Smooth muscle cell (in vitro differentiated cells): Measurements from ENCODE around the gene ERRFI1. TPM values are rescaled to one million over a fixed set of nuclear protein-coding genes. Genes with fewer than 3 reads are reported as not detected.
"Not testable (repeated sequence)": the region's sequence is repeated elsewhere in the genome, so short reads cannot be mapped to it uniquely, and the experiment has no call there.

Experiments used
- DNase-seq: peaks from one replicate; lab custom pipeline; 2025; ENCODE audit not compliant: unreplicated experiment; lab: John Stamatoyannopoulos, UW
- H2AFZ ChIP-seq: fragments of 200-600 bp; sonication (generic); 2 replicates; pipeline ENCODE4 v1.6.0; 2016; ENCODE audit warnings: antibody characterized with exemption, low read depth, mild to moderate bottlenecking
- H3F3A ChIP-seq: fragments of 200-600 bp; sonication (generic); 2 replicates; pipeline ENCODE4 v1.6.0; 2017; ENCODE audit warnings: antibody characterized with exemption, low read depth
- H3K27ac ChIP-seq: fragments of 200-600 bp; sonication (generic); 2 replicates; pipeline ENCODE4 v1.5.1; 2016; ENCODE audit warnings: low read depth, mild to moderate bottlenecking
- H3K27me3 ChIP-seq: fragments of 200-600 bp; sonication (generic); 2 replicates; pipeline ENCODE4 v1.6.1; 2016; ENCODE audit warnings: low read depth, mild to moderate bottlenecking
- H3K36me3 ChIP-seq: fragments of 200-600 bp; sonication (generic); 2 replicates; pipeline ENCODE4 v1.5.1; 2016; ENCODE audit warnings: low read depth
- H3K4me1 ChIP-seq: fragments of 200-600 bp; sonication (generic); 2 replicates; pipeline ENCODE4 v1.5.1; 2016; ENCODE audit warnings: low read depth
- H3K4me2 ChIP-seq: fragments of 200-600 bp; sonication (generic); 2 replicates; pipeline ENCODE4 v1.6.0; 2016; ENCODE audit warnings: mild to moderate bottlenecking
- H3K4me3 ChIP-seq: fragments of 200-600 bp; sonication (generic); 2 replicates; pipeline ENCODE4 v1.5.1; 2016; ENCODE audit warnings: mild to moderate bottlenecking
- H3K79me2 ChIP-seq: fragments of 200-600 bp; sonication (generic); 2 replicates; pipeline ENCODE4 v1.6.0; 2016; ENCODE audit warnings: low read depth, mild to moderate bottlenecking
- H3K9ac ChIP-seq: fragments of 200-600 bp; sonication (generic); 2 replicates; pipeline ENCODE4 v1.6.0; 2016; ENCODE audit warnings: low read depth
- H3K9me3 ChIP-seq: fragments of 200-600 bp; sonication (generic); replicated peaks from 2 replicates; pipeline ENCODE4 v1.5.1; 2016; ENCODE audit warnings: low read depth
- H4K20me1 ChIP-seq: fragments of 200-600 bp; sonication (generic); 2 replicates; pipeline ENCODE4 v1.6.0; 2016; ENCODE audit warnings: low read depth
- CTCF ChIP-seq: fragments of 200-600 bp; sonication (generic); IDR thresholded peaks from 2 replicates; pipeline ENCODE4 v1.5.1; 2017; ENCODE audit warnings: borderline replicate concordance, mild to moderate bottlenecking, antibody characterized with exemption; ENCODE audit not compliant: insufficient read depth, poor library complexity, severe bottlenecking
- WGBS: methylation state at CpG from one replicate; pipeline ENCODE4 v1.1.7; 2016; ENCODE audit warnings: low lambda C conversion rate; 5-methylcytosine and 5-hydroxymethylcytosine counted together
- polyA plus RNA-seq: library from polyadenylated mRNA; unstranded; fragments of >200 nt; fragmentation: Nextera tagmentation; extraction: Ambion mirVana; gene quantifications from 2 replicates; pipeline ENCODE4 v1.2.1, GENCODE V29; 2016
- total RNA-seq: library from RNA; depleted of rRNA; stranded (reverse); fragments of >200 nt; gene quantifications from 2 replicates; pipeline ENCODE4 v1.2.3, GENCODE V29; 2014

The ERRFI1 gene
- total and polyA plus RNA-seq, 2 experiments from 2014 or later: 81.6 to 184 TPM

- 97% methylated on average over 4 of the region's 4 CpGs for WGBS
Observed at GRCh38 chr1:7967651-7968050, 58.5 kb downstream of the ERRFI1 start.

GRCh38 chr1:7967196-7967595 lies 58.9 kb downstream of the ERRFI1 start:
- no peaks in the 10 kb centered on the region for H3F3A ChIP-seq
- H3K36me3 ChIP-seq: peaks cover 33% of the 10 kb centered on the region
- peaks cover 41% of the 10 kb centered on the region for H4K20me1 ChIP-seq
- WGBS: 89% methylated on average over 1 of the region's 1 CpG
- H3K27ac ChIP-seq: no peak overlapping the region
- DNase-seq: no peak
- no peak overlapping the region for H3K4me3 ChIP-seq
- peaks cover 8% of the 10 kb centered on the region for H3K4me1 ChIP-seq
- no peaks in the 10 kb centered on the region for H3K27me3 ChIP-seq
- peaks cover 64% of the 10 kb centered on the region for H3K79me2 ChIP-seq
- no peaks in the 10 kb centered on the region for H3K9me3 ChIP-seq
- no peak overlapping the region for H3K4me2 ChIP-seq
- TF ChIP-seq CTCF: no peak
- no peak overlapping the region for H3K9ac ChIP-seq
- no peak overlapping the region for H2AFZ ChIP-seq

More at GRCh38 chr1:7967651-7968050, 58.5 kb downstream of the ERRFI1 start:
- no peak for DNase-seq
- Histone ChIP-seq H2AFZ (no peak overlapping the region), H3K36me3 (peaks cover 33% of the 10 kb centered on the region), H3K4me2 (no peak overlapping the region), H3K4me3 (no peak overlapping the region), H3K27me3 (no peaks in the 10 kb centered on the region), H3K9ac (no peak overlapping the region), H3K79me2 (peaks cover 63% of the 10 kb centered on the region), H3F3A (no peaks in the 10 kb centered on the region), H3K27ac (no peak overlapping the region), H3K9me3 (no peaks in the 10 kb centered on the region), H4K20me1 (peaks cover 45% of the 10 kb centered on the region), H3K4me1 (peaks cover 3% of the 10 kb centered on the region)
- no peak for TF ChIP-seq CTCF

GRCh38 chr1:7964476-7964875 lies 61.6 kb downstream of the ERRFI1 start:
- H3K4me2 ChIP-seq: no peak overlapping the region
- no peak for DNase-seq
- peaks cover 12% of the 10 kb centered on the region for H3K4me1 ChIP-seq
- H3K79me2 ChIP-seq: peaks cover 69% of the 10 kb centered on the region
- peaks cover 4% of the 10 kb centered on the region for H3F3A ChIP-seq
- H3K27ac ChIP-seq: no peak overlapping the region
- H3K9me3 ChIP-seq: no peaks in the 10 kb centered on the region
- no peak overlapping the region for H2AFZ ChIP-seq
- H3K9ac ChIP-seq: no peak overlapping the region
- no peaks in the 10 kb centered on the region for H3K27me3 ChIP-seq
- no peak overlapping the region for H3K4me3 ChIP-seq
- peaks cover 21% of the 10 kb centered on the region for H3K36me3 ChIP-seq
- H4K20me1 ChIP-seq: peaks cover 27% of the 10 kb centered on the region
- no peak for TF ChIP-seq CTCF
- 100% methylated on average over 3 of the region's 3 CpGs for WGBS

GRCh38 chr1:7963841-7964240 lies 62.3 kb downstream of the ERRFI1 start:
- peaks cover 69% of the 10 kb centered on the region for H3K79me2 ChIP-seq
- 97% methylated on average over 7 of the region's 7 CpGs for WGBS

GRCh38 chr1:7963378-7963730 lies 62.8 kb downstream of the ERRFI1 start:
- not testable (repeated sequence) for H3K4me2 ChIP-seq, H3K27me3 ChIP-seq, H3K9me3 ChIP-seq, H3K9ac ChIP-seq, H3F3A ChIP-seq, H3K4me3 ChIP-seq, DNase-seq, H3K27ac ChIP-seq, H2AFZ ChIP-seq
- H3K4me1 ChIP-seq: peaks cover 12% of the 10 kb centered on the region
- peaks cover 13% of the 10 kb centered on the region for H3K36me3 ChIP-seq
- H4K20me1 ChIP-seq: peaks cover 19% of the 10 kb centered on the region
- WGBS: 96% methylated on average over 8 of the region's 12 CpGs
- peaks cover 68% of the 10 kb centered on the region for H3K79me2 ChIP-seq

More at GRCh38 chr1:7963841-7964240, 62.3 kb downstream of the ERRFI1 start:
- H3F3A ChIP-seq, H2AFZ ChIP-seq, H3K27me3 ChIP-seq, H3K9ac ChIP-seq, H3K4me3 ChIP-seq, H3K9me3 ChIP-seq, H3K4me2 ChIP-seq, DNase-seq, H3K27ac ChIP-seq: not testable (repeated sequence)
- H3K4me1 ChIP-seq: peaks cover 12% of the 10 kb centered on the region
- peaks cover 24% of the 10 kb centered on the region for H4K20me1 ChIP-seq
- peaks cover 17% of the 10 kb centered on the region for H3K36me3 ChIP-seq
